Measurements from ENCODE around the gene KLF13.

KLF13 gene

GRCh38 chr15:31387479-31388118, 61.0 kb downstream of the KLF13 start:
- no peaks in the 10 kb centered on the region for H3K27me3 ChIP-seq (ENCODE audit: control insufficient read depth, insufficient read depth, low read length)
- no peak overlapping the region for H3K27ac ChIP-seq (ENCODE audit: low read length)
- WGBS (ENCODE audit: insufficient coverage, insufficient read length): no CpG with 5 or more reads among the region's 6 CpGs
- DNase-seq (ENCODE audit: low read depth, low spot score): no peak
- no peaks in the 10 kb centered on the region for H3K9me3 ChIP-seq (ENCODE audit: control insufficient read depth, insufficient read depth, low read length)
- peaks cover 6% of the 10 kb centered on the region; the same call in 1 of the 2 replicates for H3K4me1 ChIP-seq (ENCODE audit: control insufficient read depth, insufficient read depth, low read length)
- H3K36me3 ChIP-seq (ENCODE audit: control insufficient read depth, insufficient read depth, low read length): no peaks in the 10 kb centered on the region
- no peak overlapping the region for H3K4me3 ChIP-seq (ENCODE audit: low read length)

- no CpG with 5 or more reads among the region's 4 CpGs for WGBS (ENCODE audit: insufficient coverage, insufficient read length)
These were observed 62.9 kb downstream of the KLF13 start for GRCh38 chr15:31389576-31389975.

GRCh38 chr15:31390029-31390428, 63.4 kb downstream of the KLF13 start:
- H3K27me3 ChIP-seq (ENCODE audit: control insufficient read depth, insufficient read depth, low read length): peaks cover 3% of the 10 kb centered on the region
- WGBS (ENCODE audit: insufficient coverage, insufficient read length): no CpG with 5 or more reads among the region's 3 CpGs
- H3K27ac ChIP-seq (ENCODE audit: low read length): no peak overlapping the region
- H3K4me3 ChIP-seq (ENCODE audit: low read length): no peak overlapping the region
- no peaks in the 10 kb centered on the region for H3K36me3 ChIP-seq (ENCODE audit: control insufficient read depth, insufficient read depth, low read length)
- peaks cover 4% of the 10 kb centered on the region; the same call in 1 of the 2 replicates for H3K4me1 ChIP-seq (ENCODE audit: control insufficient read depth, insufficient read depth, low read length)
- no peaks in the 10 kb centered on the region for H3K9me3 ChIP-seq (ENCODE audit: control insufficient read depth, insufficient read depth, low read length)
- no peak for DNase-seq (ENCODE audit: low read depth, low spot score)

More at GRCh38 chr15:31389576-31389975, 62.9 kb downstream of the KLF13 start:
- no peak for DNase-seq (ENCODE audit: low read depth, low spot score)
- H3K9me3 ChIP-seq (ENCODE audit: control insufficient read depth, insufficient read depth, low read length): no peaks in the 10 kb centered on the region
- no peak overlapping the region for H3K4me3 ChIP-seq (ENCODE audit: low read length)
- H3K27ac ChIP-seq (ENCODE audit: low read length): no peak overlapping the region
- H3K27me3 ChIP-seq (ENCODE audit: control insufficient read depth, insufficient read depth, low read length): peaks cover 3% of the 10 kb centered on the region
- H3K36me3 ChIP-seq (ENCODE audit: control insufficient read depth, insufficient read depth, low read length): no peaks in the 10 kb centered on the region
- peaks cover 4% of the 10 kb centered on the region; the same call in 1 of the 2 replicates for H3K4me1 ChIP-seq (ENCODE audit: control insufficient read depth, insufficient read depth, low read length)

GRCh38 chr15:31390777-31391486, 64.3 kb downstream of the KLF13 start:
- Histone ChIP-seq H3K36me3 (ENCODE audit: control insufficient read depth, insufficient read depth, low read length) (no peaks in the 10 kb centered on the region), H3K27ac (ENCODE audit: low read length) (no peak overlapping the region), H3K4me1 (ENCODE audit: control insufficient read depth, insufficient read depth, low read length) (peaks cover 4% of the 10 kb centered on the region; the same call in 1 of the 2 replicates), H3K27me3 (ENCODE audit: control insufficient read depth, insufficient read depth, low read length) (peaks cover 3% of the 10 kb centered on the region), H3K4me3 (ENCODE audit: low read length) (no peak overlapping the region), H3K9me3 (ENCODE audit: control insufficient read depth, insufficient read depth, low read length) (no peaks in the 10 kb centered on the region)
- WGBS (ENCODE audit: insufficient coverage, insufficient read length): no CpG with 5 or more reads among the region's 6 CpGs
- no peak for DNase-seq (ENCODE audit: low read depth, low spot score)

GRCh38 chr15:31391687-31392671, 65.3 kb downstream of the KLF13 start:
- no CpG with 5 or more reads among the region's 86 CpGs for WGBS (ENCODE audit: insufficient coverage, insufficient read length)
- H3K36me3 ChIP-seq (ENCODE audit: control insufficient read depth, insufficient read depth, low read length): no peaks in the 10 kb centered on the region
- H3K27ac ChIP-seq (ENCODE audit: low read length): no peak overlapping the region
- peaks cover 4% of the 10 kb centered on the region; the same call in 1 of the 2 replicates for H3K4me1 ChIP-seq (ENCODE audit: control insufficient read depth, insufficient read depth, low read length)
- H3K27me3 ChIP-seq (ENCODE audit: control insufficient read depth, insufficient read depth, low read length): peaks cover 3% of the 10 kb centered on the region
- DNase-seq (ENCODE audit: low read depth, low spot score): no peak
- peak overlapping the region; percentile 47; the same call in 1 of the 2 replicates for H3K4me3 ChIP-seq (ENCODE audit: low read length)
- H3K9me3 ChIP-seq (ENCODE audit: control insufficient read depth, insufficient read depth, low read length): no peaks in the 10 kb centered on the region

- Histone ChIP-seq H3K27me3 (ENCODE audit: control insufficient read depth, insufficient read depth, low read length) (peaks cover 3% of the 10 kb centered on the region), H3K4me3 (ENCODE audit: low read length) (peak overlapping the region; percentile 47; the same call in 1 of the 2 replicates), H3K9me3 (ENCODE audit: control insufficient read depth, insufficient read depth, low read length) (no peaks in the 10 kb centered on the region), H3K36me3 (ENCODE audit: control insufficient read depth, insufficient read depth, low read length) (no peaks in the 10 kb centered on the region), H3K27ac (ENCODE audit: low read length) (no peak overlapping the region), H3K4me1 (ENCODE audit: control insufficient read depth, insufficient read depth, low read length) (peaks cover 4% of the 10 kb centered on the region; the same call in 1 of the 2 replicates)
- no CpG with 5 or more reads among the region's 43 CpGs for WGBS (ENCODE audit: insufficient coverage, insufficient read length)
- no peak for DNase-seq (ENCODE audit: low read depth, low spot score)
These were observed 66.2 kb downstream of the KLF13 start for GRCh38 chr15:31392761-31393401.

GRCh38 chr15:31393444-31394091, 66.9 kb downstream of the KLF13 start:
- H3K4me3 ChIP-seq (ENCODE audit: low read length): peak overlapping the region; percentile 0; the same call in 1 of the 2 replicates

GRCh38 chr15:31396881-31397560, 70.4 kb downstream of the KLF13 start:
- WGBS (ENCODE audit: insufficient coverage, insufficient read length): no CpG with 5 or more reads among the region's 27 CpGs
- no peak overlapping the region for H3K4me3 ChIP-seq (ENCODE audit: low read length)
- H3K4me1 ChIP-seq (ENCODE audit: control insufficient read depth, insufficient read depth, low read length): peaks cover 6% of the 10 kb centered on the region
- no peaks in the 10 kb centered on the region for H3K36me3 ChIP-seq (ENCODE audit: control insufficient read depth, insufficient read depth, low read length)
- H3K27me3 ChIP-seq (ENCODE audit: control insufficient read depth, insufficient read depth, low read length): peaks cover 3% of the 10 kb centered on the region
- no peaks in the 10 kb centered on the region for H3K9me3 ChIP-seq (ENCODE audit: control insufficient read depth, insufficient read depth, low read length)
- DNase-seq (ENCODE audit: low read depth, low spot score): peak; percentile 74
- no peak overlapping the region for H3K27ac ChIP-seq (ENCODE audit: low read length)

More at GRCh38 chr15:31393444-31394091, 66.9 kb downstream of the KLF13 start:
- Histone ChIP-seq H3K9me3 (ENCODE audit: control insufficient read depth, insufficient read depth, low read length) (no peaks in the 10 kb centered on the region), H3K36me3 (ENCODE audit: control insufficient read depth, insufficient read depth, low read length) (no peaks in the 10 kb centered on the region), H3K4me1 (ENCODE audit: control insufficient read depth, insufficient read depth, low read length) (peaks cover 8% of the 10 kb centered on the region), H3K27me3 (ENCODE audit: control insufficient read depth, insufficient read depth, low read length) (peaks cover 3% of the 10 kb centered on the region), H3K27ac (ENCODE audit: low read length) (no peak overlapping the region)
- DNase-seq (ENCODE audit: low read depth, low spot score): no peak
- no CpG with 5 or more reads among the region's 21 CpGs for WGBS (ENCODE audit: insufficient coverage, insufficient read length)

Measured in iPS DF 6.9 (cell line).